ENCODE data around the gene TMPRSS11B.

DNA sequence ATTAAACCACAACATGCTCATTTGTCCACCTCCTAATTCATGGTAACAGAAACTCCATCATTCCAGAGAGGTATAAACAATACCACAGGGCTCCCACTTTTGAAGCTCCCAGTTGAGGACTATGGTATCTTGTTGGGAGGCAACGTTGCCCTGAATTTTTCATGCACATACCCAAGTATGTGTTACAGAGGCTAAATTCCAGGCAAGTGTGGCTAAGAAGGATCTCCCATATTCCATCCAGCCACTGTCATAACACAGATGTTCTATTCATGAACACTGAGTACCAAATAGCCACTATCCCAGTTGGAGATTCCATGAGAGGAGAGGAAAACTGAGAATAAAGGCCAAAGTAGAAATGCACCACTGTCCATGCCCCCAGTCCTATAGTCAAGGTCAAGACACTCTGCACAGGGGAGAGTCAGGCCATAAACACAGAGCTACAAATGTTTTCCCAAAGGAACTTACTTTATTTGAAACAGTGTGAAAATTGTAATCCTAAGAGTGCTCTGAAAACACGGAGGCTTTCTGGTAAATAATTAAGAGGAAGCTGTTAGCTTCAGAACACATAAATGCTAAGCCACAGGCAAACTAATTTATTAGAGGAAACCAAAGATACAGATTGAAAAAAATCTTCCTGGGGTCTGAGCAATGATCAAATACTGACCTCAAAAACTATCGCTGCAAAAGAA is 42.4 kb upstream of the TMPRSS11B start:
- TF ChIP-seq SP1 (IDR thresholded peaks at IDR 0.05) (no peak), FOXA1 (IDR thresholded peaks at IDR 0.05) (no peak), YY1 (IDR thresholded peaks at IDR 0.05) (no peak), TAF1 (conservative IDR thresholded peaks at IDR 0.05) (no peak), RXRA (IDR thresholded peaks at IDR 0.05) (no peak), GABPA (IDR thresholded peaks at IDR 0.05 in 1 of 2, conservative IDR thresholded peaks at IDR 0.05 in 1 of 2) (no peak), RAD21 (IDR thresholded peaks at IDR 0.05) (no peak), JUND (IDR thresholded peaks at IDR 0.05) (no peak)
- TF ChIP-seq, protein P1, sequence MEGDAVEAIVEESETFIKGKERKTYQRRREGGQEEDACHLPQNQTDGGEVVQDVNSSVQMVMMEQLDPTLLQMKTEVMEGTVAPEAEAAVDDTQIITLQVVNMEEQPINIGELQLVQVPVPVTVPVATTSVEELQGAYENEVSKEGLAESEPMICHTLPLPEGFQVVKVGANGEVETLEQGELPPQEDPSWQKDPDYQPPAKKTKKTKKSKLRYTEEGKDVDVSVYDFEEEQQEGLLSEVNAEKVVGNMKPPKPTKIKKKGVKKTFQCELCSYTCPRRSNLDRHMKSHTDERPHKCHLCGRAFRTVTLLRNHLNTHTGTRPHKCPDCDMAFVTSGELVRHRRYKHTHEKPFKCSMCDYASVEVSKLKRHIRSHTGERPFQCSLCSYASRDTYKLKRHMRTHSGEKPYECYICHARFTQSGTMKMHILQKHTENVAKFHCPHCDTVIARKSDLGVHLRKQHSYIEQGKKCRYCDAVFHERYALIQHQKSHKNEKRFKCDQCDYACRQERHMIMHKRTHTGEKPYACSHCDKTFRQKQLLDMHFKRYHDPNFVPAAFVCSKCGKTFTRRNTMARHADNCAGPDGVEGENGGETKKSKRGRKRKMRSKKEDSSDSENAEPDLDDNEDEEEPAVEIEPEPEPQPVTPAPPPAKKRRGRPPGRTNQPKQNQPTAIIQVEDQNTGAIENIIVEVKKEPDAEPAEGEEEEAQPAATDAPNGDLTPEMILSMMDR (IDR thresholded peaks at IDR 0.05; ENCODE audit: low read depth, low read length, missing input control), result no peak
- TF ChIP-seq, protein P2, sequence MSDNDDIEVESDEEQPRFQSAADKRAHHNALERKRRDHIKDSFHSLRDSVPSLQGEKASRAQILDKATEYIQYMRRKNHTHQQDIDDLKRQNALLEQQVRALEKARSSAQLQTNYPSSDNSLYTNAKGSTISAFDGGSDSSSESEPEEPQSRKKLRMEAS (IDR thresholded peaks at IDR 0.05), result no peak
- TF ChIP-seq, protein P3, sequence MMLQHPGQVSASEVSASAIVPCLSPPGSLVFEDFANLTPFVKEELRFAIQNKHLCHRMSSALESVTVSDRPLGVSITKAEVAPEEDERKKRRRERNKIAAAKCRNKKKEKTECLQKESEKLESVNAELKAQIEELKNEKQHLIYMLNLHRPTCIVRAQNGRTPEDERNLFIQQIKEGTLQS (IDR thresholded peaks at IDR 0.05), result no peak
- TF ChIP-seq, protein P4, sequence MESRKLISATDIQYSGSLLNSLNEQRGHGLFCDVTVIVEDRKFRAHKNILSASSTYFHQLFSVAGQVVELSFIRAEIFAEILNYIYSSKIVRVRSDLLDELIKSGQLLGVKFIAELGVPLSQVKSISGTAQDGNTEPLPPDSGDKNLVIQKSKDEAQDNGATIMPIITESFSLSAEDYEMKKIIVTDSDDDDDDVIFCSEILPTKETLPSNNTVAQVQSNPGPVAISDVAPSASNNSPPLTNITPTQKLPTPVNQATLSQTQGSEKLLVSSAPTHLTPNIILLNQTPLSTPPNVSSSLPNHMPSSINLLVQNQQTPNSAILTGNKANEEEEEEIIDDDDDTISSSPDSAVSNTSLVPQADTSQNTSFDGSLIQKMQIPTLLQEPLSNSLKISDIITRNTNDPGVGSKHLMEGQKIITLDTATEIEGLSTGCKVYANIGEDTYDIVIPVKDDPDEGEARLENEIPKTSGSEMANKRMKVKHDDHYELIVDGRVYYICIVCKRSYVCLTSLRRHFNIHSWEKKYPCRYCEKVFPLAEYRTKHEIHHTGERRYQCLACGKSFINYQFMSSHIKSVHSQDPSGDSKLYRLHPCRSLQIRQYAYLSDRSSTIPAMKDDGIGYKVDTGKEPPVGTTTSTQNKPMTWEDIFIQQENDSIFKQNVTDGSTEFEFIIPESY (IDR thresholded peaks at IDR 0.05), result no peak
